ENCODE measurements around the gene FOXM1.
"Not testable (repeated sequence)": the region's sequence is repeated elsewhere in the genome, so short reads cannot be mapped to it uniquely, and the experiment has no call there.

GRCh38 chr12:2863402-2863801, 13.6 kb downstream of the FOXM1 start:
- not testable (repeated sequence) for TF ChIP-seq CTCF, POLR2A (IDR thresholded peaks at IDR 0.05)
